Neural progenitor cell (in vitro differentiated cells): ENCODE data around the gene JAK2. TPM values are rescaled to one million over a fixed set of nuclear protein-coding genes. Genes with fewer than 3 reads are reported as not detected.
"Not testable (repeated sequence)": the region's sequence is repeated elsewhere in the genome, so short reads cannot be mapped to it uniquely, and the experiment has no call there.

ENCODE experiments used
- DNase-seq: peaks from one replicate; pipeline ENCODE4 v3.0.0-alpha.2; 2016; ENCODE audit warnings: low spot score
- H2AFZ ChIP-seq: fragments of 200-600 bp; sonication (generic); replicated peaks from 2 replicates; pipeline ENCODE4 v1.6.1; 2016; ENCODE audit warnings: antibody characterized with exemption
- H3F3A ChIP-seq: fragments of 200-600 bp; sonication (generic); 2 replicates; pipeline ENCODE4 v1.6.1; 2016; ENCODE audit warnings: antibody characterized with exemption, low read depth
- H3K27ac ChIP-seq: fragments of 200-600 bp; sonication (generic); 2 replicates; pipeline ENCODE4 v1.5.1; 2016; ENCODE audit warnings: mild to moderate bottlenecking
- H3K27me3 ChIP-seq: fragments of 200-600 bp; sonication (generic); 2 replicates; pipeline ENCODE4 v1.6.1; 2016; ENCODE audit warnings: mild to moderate bottlenecking, moderate library complexity
- H3K36me3 ChIP-seq: fragments of 200-600 bp; sonication (generic); 2 replicates; pipeline ENCODE4 v1.5.1; 2016
- H3K4me1 ChIP-seq: fragments of 200-600 bp; sonication (generic); 2 replicates; pipeline ENCODE4 v1.6.1; 2016; ENCODE audit warnings: mixed run types
- H3K4me2 ChIP-seq: fragments of 200-600 bp; sonication (generic); 2 replicates; pipeline ENCODE4 v1.6.1; 2016
- H3K4me3 ChIP-seq: fragments of 200-600 bp; sonication (generic); 2 replicates; pipeline ENCODE4 v1.5.1; 2016
- H3K79me2 ChIP-seq: fragments of 200-600 bp; sonication (generic); 2 replicates; pipeline ENCODE4 v1.6.1; 2016; ENCODE audit warnings: low read depth
- H3K9ac ChIP-seq: fragments of 200-600 bp; sonication (generic); 2 replicates; pipeline ENCODE4 v1.6.1; 2016
- H3K9me3 ChIP-seq: fragments of 200-600 bp; sonication (generic); 2 replicates; pipeline ENCODE4 v1.5.1; 2016; ENCODE audit warnings: low read depth
- H4K20me1 ChIP-seq: fragments of 200-600 bp; sonication (generic); 2 replicates; pipeline ENCODE4 v1.6.1; 2016; ENCODE audit warnings: low read depth
- H3K27ac Mint-ChIP-seq: 3 replicates; pipeline ENCODE4 v1.8.0; 2021; ENCODE audit warnings: mixed read lengths
- H3K27me3 Mint-ChIP-seq: 2 replicates; pipeline ENCODE4 v1.8.0; 2022; ENCODE audit warnings: low read depth, mild to moderate bottlenecking, inconsistent platforms, moderate library complexity, mixed read lengths; ENCODE audit not compliant: insufficient read depth
- H3K36me3 Mint-ChIP-seq: 3 replicates; pipeline ENCODE4 v1.8.0; 2021; ENCODE audit warnings: mixed read lengths
- H3K4me1 Mint-ChIP-seq: 3 replicates; pipeline ENCODE4 v1.8.0; 2021; ENCODE audit warnings: mixed read lengths
- H3K4me3 Mint-ChIP-seq: 3 replicates; pipeline ENCODE4 v1.8.0; 2021; ENCODE audit warnings: mild to moderate bottlenecking, moderate library complexity, mixed read lengths
- H3K9me3 Mint-ChIP-seq: 3 replicates; pipeline ENCODE4 v1.8.0; 2020; ENCODE audit warnings: mixed read lengths
- EZH2 ChIP-seq: fragments of 200-600 bp; sonication (generic); IDR thresholded peaks from 2 replicates; pipeline ENCODE4 v1.6.1; 2017; ENCODE audit warnings: antibody characterized with exemption, mild to moderate bottlenecking, moderate library complexity
- EZH2phosphoT487 ChIP-seq: fragments of 200-600 bp; sonication (generic); IDR thresholded peaks from 2 replicates; pipeline ENCODE4 v1.6.1; 2017; ENCODE audit warnings: antibody characterized with exemption
- total RNA-seq: library from RNA; depleted of rRNA; stranded (reverse); fragments of >200 nt; gene quantifications from 2 replicates; pipeline ENCODE4 v1.2.3, GENCODE V29; 2015; ENCODE audit warnings: low replicate concordance
- TF ChIP-seq, protein P1 (sequence below): fragments of 200-600 bp; sonication (generic); IDR thresholded peaks from 2 replicates; pipeline ENCODE4 v1.5.1; 2017; ENCODE audit warnings: antibody characterized with exemption, mild to moderate bottlenecking

The JAK2 gene
- total RNA-seq, 1 donor from 2014 or later, result 3.9 TPM

DNA sequence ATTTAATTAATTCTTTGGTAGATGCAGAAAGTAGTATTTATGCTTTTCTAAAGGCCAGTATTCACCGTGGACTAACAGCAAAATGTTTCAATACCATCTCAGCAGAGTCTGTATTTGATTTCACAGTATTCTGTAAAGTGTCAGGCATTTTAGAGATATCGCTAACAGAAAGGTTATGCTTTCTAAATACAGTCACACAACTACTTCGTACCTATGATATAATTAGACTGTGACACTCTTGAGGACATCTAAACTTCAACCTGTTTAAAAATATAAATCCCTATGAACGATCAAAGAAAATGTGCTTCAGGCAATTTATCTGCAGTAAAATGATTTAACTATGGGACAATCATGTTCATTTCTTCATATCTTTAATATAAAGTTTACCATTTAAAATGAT is 41.7 kb upstream of the JAK2 start:
- Histone ChIP-seq H3F3A (no peaks in the 10 kb centered on the region), H3K27me3 (no peaks in the 10 kb centered on the region), H3K4me3 (no peak overlapping the region), H3K4me1 (peaks cover 9% of the 10 kb centered on the region), H3K9ac (no peak overlapping the region), H3K36me3 (no peaks in the 10 kb centered on the region), H3K79me2 (no peaks in the 10 kb centered on the region), H3K4me2 (no peak overlapping the region), H4K20me1 (no peaks in the 10 kb centered on the region), H3K9me3 (no peaks in the 10 kb centered on the region), H3K27ac (no peak overlapping the region), H2AFZ (no peak overlapping the region)
- H3K9me3 Mint-ChIP-seq, result no peaks in the 10 kb centered on the region
- no peak for DNase-seq
- no peaks in the 10 kb centered on the region for H3K36me3 Mint-ChIP-seq
- H3K27ac Mint-ChIP-seq, result no peak overlapping the region
- TF ChIP-seq EZH2 (no peak), EZH2phosphoT487 (no peak)
- TF ChIP-seq, protein P1, sequence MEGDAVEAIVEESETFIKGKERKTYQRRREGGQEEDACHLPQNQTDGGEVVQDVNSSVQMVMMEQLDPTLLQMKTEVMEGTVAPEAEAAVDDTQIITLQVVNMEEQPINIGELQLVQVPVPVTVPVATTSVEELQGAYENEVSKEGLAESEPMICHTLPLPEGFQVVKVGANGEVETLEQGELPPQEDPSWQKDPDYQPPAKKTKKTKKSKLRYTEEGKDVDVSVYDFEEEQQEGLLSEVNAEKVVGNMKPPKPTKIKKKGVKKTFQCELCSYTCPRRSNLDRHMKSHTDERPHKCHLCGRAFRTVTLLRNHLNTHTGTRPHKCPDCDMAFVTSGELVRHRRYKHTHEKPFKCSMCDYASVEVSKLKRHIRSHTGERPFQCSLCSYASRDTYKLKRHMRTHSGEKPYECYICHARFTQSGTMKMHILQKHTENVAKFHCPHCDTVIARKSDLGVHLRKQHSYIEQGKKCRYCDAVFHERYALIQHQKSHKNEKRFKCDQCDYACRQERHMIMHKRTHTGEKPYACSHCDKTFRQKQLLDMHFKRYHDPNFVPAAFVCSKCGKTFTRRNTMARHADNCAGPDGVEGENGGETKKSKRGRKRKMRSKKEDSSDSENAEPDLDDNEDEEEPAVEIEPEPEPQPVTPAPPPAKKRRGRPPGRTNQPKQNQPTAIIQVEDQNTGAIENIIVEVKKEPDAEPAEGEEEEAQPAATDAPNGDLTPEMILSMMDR, result no peak
- no peaks in the 10 kb centered on the region for H3K27me3 Mint-ChIP-seq
- no peaks in the 10 kb centered on the region for H3K4me1 Mint-ChIP-seq
- no peak overlapping the region for H3K4me3 Mint-ChIP-seq

DNA sequence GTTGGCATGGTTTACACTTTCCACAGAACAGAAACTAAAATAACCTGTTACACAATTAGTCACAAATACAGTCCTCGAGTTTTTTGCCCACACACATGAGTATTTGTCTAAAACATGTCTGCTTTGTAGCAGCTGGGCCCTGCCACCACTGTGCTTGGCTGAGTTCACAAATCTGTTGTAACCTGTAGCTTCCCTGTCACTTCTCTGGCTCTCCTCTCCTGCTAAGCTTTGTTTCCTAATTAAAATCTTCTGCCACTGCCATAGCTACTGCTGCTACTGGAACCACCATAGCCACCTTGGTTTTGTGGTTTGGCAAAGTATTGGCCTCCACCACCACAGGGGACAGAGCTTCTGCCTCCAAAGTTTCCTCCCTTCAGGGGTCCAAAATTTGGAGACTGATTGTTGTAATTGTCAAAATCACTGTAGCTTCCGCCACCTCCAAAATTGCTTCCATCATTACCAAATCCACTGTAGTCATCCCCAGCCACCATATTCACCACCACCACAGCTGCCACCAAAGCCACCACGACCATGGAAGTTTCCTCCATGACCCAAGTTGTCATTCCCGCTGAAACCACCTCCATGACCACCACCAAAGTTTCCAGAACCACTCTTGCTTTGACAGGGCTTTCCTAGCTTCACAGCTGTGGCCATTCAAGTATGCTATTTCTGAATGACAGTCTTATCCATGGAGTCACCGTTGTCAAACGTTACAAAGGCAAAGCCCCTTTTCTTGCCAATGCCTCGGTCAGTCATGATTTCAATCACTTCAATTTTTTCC is 40.5 kb upstream of the JAK2 start:
- not testable (repeated sequence) for H3K27ac Mint-ChIP-seq, H3K9ac ChIP-seq, H3K4me1 ChIP-seq, H3K36me3 ChIP-seq, H3K36me3 Mint-ChIP-seq, H3K79me2 ChIP-seq, H3K4me3 Mint-ChIP-seq, H4K20me1 ChIP-seq, H3K4me2 ChIP-seq, DNase-seq, H3K27ac ChIP-seq, H2AFZ ChIP-seq, H3K27me3 ChIP-seq, H3K4me1 Mint-ChIP-seq, H3K27me3 Mint-ChIP-seq, H3K4me3 ChIP-seq, H3F3A ChIP-seq, H3K9me3 ChIP-seq, H3K9me3 Mint-ChIP-seq

DNA sequence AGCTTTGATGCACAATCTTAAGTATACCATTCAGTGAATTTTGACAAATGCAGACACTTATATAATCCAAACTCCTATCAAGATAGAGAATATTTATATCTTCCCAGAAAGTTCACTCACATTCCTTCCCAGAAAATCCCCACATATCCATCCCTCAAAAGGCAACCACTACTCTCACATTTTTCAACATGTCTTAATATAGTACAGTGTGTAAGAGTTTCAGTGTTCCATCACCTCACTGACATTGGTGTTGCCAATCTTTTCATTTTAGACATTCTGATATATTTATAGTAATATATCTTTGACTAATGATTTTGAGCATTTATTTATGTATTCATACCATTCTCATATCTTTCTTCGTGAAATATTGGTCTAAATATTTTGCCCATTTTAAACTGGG is 38.1 kb upstream of the JAK2 start:
- Mint-ChIP-seq H3K27me3 (peaks cover under 1% of the 10 kb centered on the region), H3K27ac (no peak overlapping the region), H3K4me1 (no peaks in the 10 kb centered on the region), H3K36me3 (no peaks in the 10 kb centered on the region), H3K4me3 (no peak overlapping the region), H3K9me3 (peaks cover under 1% of the 10 kb centered on the region)
- H2AFZ ChIP-seq, result no peak overlapping the region
- no peak overlapping the region for H3K27ac ChIP-seq
- H3K4me2 ChIP-seq, result no peak overlapping the region
- no peaks in the 10 kb centered on the region for H3K27me3 ChIP-seq
- no peaks in the 10 kb centered on the region for H3K9me3 ChIP-seq
- TF ChIP-seq EZH2 (no peak), EZH2phosphoT487 (no peak)
- TF ChIP-seq, protein P1, result no peak
- DNase-seq, result no peak
- H3F3A ChIP-seq, result no peaks in the 10 kb centered on the region
- H4K20me1 ChIP-seq, result no peaks in the 10 kb centered on the region
- peaks cover 9% of the 10 kb centered on the region for H3K4me1 ChIP-seq
- no peak overlapping the region for H3K4me3 ChIP-seq
- no peaks in the 10 kb centered on the region for H3K79me2 ChIP-seq
- no peak overlapping the region for H3K9ac ChIP-seq
- no peaks in the 10 kb centered on the region for H3K36me3 ChIP-seq

DNA sequence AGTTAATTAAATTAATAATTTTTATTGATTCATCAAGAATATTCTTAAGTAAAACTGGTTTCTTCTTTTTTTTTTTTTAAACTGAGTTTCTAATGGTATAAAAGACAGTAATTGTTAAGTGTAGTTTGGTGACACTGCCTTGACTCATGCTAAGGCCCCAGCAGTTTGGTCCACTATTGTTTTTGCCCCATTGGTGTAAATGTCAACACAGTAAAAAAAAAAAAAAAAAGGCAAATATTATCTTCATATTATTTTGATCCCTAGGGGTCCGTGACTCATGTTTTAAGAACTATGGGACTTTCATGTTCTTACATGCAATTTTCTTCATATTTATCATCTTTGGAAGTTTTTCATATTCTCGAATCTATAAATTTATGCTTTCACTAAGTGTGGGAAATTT is 29.2 kb upstream of the JAK2 start:
- H3K27ac ChIP-seq, result no peak overlapping the region
- H3K4me3 Mint-ChIP-seq, result no peak overlapping the region
- H3K27me3 Mint-ChIP-seq, result peaks cover 3% of the 10 kb centered on the region
- no peak for TF ChIP-seq EZH2phosphoT487
- TF ChIP-seq, protein P1, result no peak
- no peak for TF ChIP-seq EZH2
- H3K79me2 ChIP-seq, result no peaks in the 10 kb centered on the region
- H3K27me3 ChIP-seq, result no peaks in the 10 kb centered on the region
- no peak overlapping the region for H3K9ac ChIP-seq
- DNase-seq, result no peak
- no peaks in the 10 kb centered on the region for H3K4me1 Mint-ChIP-seq
- H3K4me2 ChIP-seq, result no peak overlapping the region
- no peaks in the 10 kb centered on the region for H3K36me3 ChIP-seq
- H3K4me3 ChIP-seq, result no peak overlapping the region
- H3K4me1 ChIP-seq, result no peaks in the 10 kb centered on the region
- H3K9me3 Mint-ChIP-seq, result peaks cover 18% of the 10 kb centered on the region
- H3K36me3 Mint-ChIP-seq, result no peaks in the 10 kb centered on the region
- no peaks in the 10 kb centered on the region for H3F3A ChIP-seq
- H2AFZ ChIP-seq, result no peak overlapping the region
- H3K9me3 ChIP-seq, result no peaks in the 10 kb centered on the region
- no peak overlapping the region for H3K27ac Mint-ChIP-seq
- H4K20me1 ChIP-seq, result no peaks in the 10 kb centered on the region
